Uterus (tissue), 4 donors: ENCODE data around the gene ZNF800. TPM values are rescaled to one million over a fixed set of nuclear protein-coding genes. Genes with fewer than 3 reads are reported as not detected.

Experiments
- DNase-seq, 2 donors: peaks; one replicate each; pipeline ENCODE4 v3.0.0-alpha.2; 2019 to 2020
- H3K27ac ChIP-seq, 2 donors: fragments of 200-600 bp; sonication (generic); 1 replicate in 1 of 2; 2 replicates in 1 of 2; pipeline ENCODE4 v1.5.1; 2016 to 2018
- H3K27me3 ChIP-seq, 2 donors: fragments of 200-600 bp; sonication (generic); one replicate each; pipeline ENCODE4 v1.5.1; 2018 to 2019; ENCODE audit warnings: control low read depth in 1 of 2
- H3K36me3 ChIP-seq, 2 donors: fragments of 200-600 bp; sonication (generic); one replicate each; pipeline ENCODE4 v1.5.1; 2019; ENCODE audit warnings: control low read depth in 1 of 2
- H3K4me1 ChIP-seq, 2 donors: fragments of 200-600 bp; sonication (generic); one replicate each; pipeline ENCODE4 v1.5.1; 2018 to 2019; ENCODE audit warnings: control low read depth in 1 of 2
- H3K4me3 ChIP-seq, 2 donors: fragments of 200-600 bp; sonication (generic); 1 replicate in 1 of 2; 2 replicates in 1 of 2; pipeline ENCODE4 v1.5.1; 2018 to 2019; ENCODE audit warnings: mild to moderate bottlenecking in 1 of 2
- H3K9me3 ChIP-seq, 2 donors: fragments of 200-600 bp; sonication (generic); one replicate each; pipeline ENCODE4 v1.5.1; 2019; ENCODE audit warnings: control low read depth in 1 of 2
- CTCF ChIP-seq, 4 experiments: fragments of 200-600 bp in 2 of 4; fragments of 450-650 bp in 2 of 4; sonication (generic) in 2 of 4; IDR thresholded peaks; one replicate each; pipeline ENCODE4 v1.5.1; 2016 to 2019; ENCODE audit warnings: antibody characterized with exemption in 4 of 4, mild to moderate bottlenecking in 2 of 4, moderate library complexity in 1 of 4
- POLR2A ChIP-seq, 2 donors: fragments of 450-650 bp; IDR thresholded peaks; one replicate each; pipeline ENCODE4 v1.6.1; 2016; ENCODE audit warnings: antibody characterized with exemption in 2 of 2, mild to moderate bottlenecking in 1 of 2, moderate library complexity in 1 of 2
- intact Hi-C: fragments of 100-400 bp; cut with DNase I; formaldehyde crosslinking; loops from one replicate; pipeline ENCODE4 v1.15.1; 2023; ENCODE audit warnings: low total_unique reads
- total RNA-seq, 4 donors: library from RNA; depleted of rRNA in 3 of 4; stranded (reverse); fragments of >200 nt in 3 of 4; gene quantifications; one replicate each; pipeline versions ENCODE4 v1.1.0 to v1.2.4, GENCODE V29; 2014 to 2023
- donor health status: DM: yes; HTN: yes; CAD: no.

The ZNF800 gene
- total RNA-seq, 4 donors from 2014 or later, result 19.7 to 49.1 (median 40.1) TPM

- Histone ChIP-seq H3K4me3 (peak overlapping the region in 1 of 2 donors; percentile 23), H3K27me3 (no peaks in the 10 kb centered on the region), H3K9me3 (no peaks in the 10 kb centered on the region), H3K27ac (no peak overlapping the region), H3K4me1 (no peaks in the 10 kb centered on the region), H3K36me3 (no peaks in the 10 kb centered on the region)
- no peak for DNase-seq
- no peak for TF ChIP-seq POLR2A (IDR thresholded peaks at IDR 0.05)
- TF ChIP-seq CTCF (IDR thresholded peaks at IDR 0.05), result no peak
- intact Hi-C loops, result no loop called here
Observed at GRCh38 chr7:127348247-127348631, 44.3 kb downstream of the ZNF800 start.

GRCh38 chr7:127347567-127348246 is 44.8 kb downstream of the ZNF800 start:
- peak; percentile 18 to 37 for DNase-seq
- Histone ChIP-seq H3K4me3 (peak overlapping the region in 1 of 2 donors; percentile 23), H3K27ac (no peak overlapping the region), H3K4me1 (no peaks in the 10 kb centered on the region), H3K36me3 (no peaks in the 10 kb centered on the region), H3K9me3 (no peaks in the 10 kb centered on the region), H3K27me3 (no peaks in the 10 kb centered on the region)
- intact Hi-C loops, result no loop called here
- no peak for TF ChIP-seq POLR2A (IDR thresholded peaks at IDR 0.05)
- peak in 3 of 4 experiments; percentile 53 to 69 (median 53) for TF ChIP-seq CTCF (IDR thresholded peaks at IDR 0.05)

- no peak for DNase-seq
- intact Hi-C loops, result no loop called here
- Histone ChIP-seq H3K4me1 (no peaks in the 10 kb centered on the region), H3K27ac (no peak overlapping the region), H3K9me3 (no peaks in the 10 kb centered on the region), H3K27me3 (no peaks in the 10 kb centered on the region), H3K4me3 (no peak overlapping the region), H3K36me3 (no peaks in the 10 kb centered on the region)
- no peak for TF ChIP-seq CTCF (IDR thresholded peaks at IDR 0.05)
- no peak for TF ChIP-seq POLR2A (IDR thresholded peaks at IDR 0.05)
Observed at GRCh38 chr7:127346575-127347256, 45.8 kb downstream of the ZNF800 start.

GRCh38 chr7:127342596-127342995 is 49.9 kb downstream of the ZNF800 start:
- H3K9me3 ChIP-seq, result no peaks in the 10 kb centered on the region
- H3K4me1 ChIP-seq, result no peaks in the 10 kb centered on the region
- no peak for DNase-seq
- TF ChIP-seq POLR2A (IDR thresholded peaks at IDR 0.05) (no peak), CTCF (IDR thresholded peaks at IDR 0.05) (no peak)
- H3K27me3 ChIP-seq, result no peaks in the 10 kb centered on the region
- H3K36me3 ChIP-seq, result no peaks in the 10 kb centered on the region
- no peak overlapping the region for H3K4me3 ChIP-seq
- intact Hi-C loops, result no loop called here
- H3K27ac ChIP-seq, result no peak overlapping the region

GRCh38 chr7:127338122-127338521 is 54.4 kb downstream of the ZNF800 start:
- no peak overlapping the region for H3K4me3 ChIP-seq

More at GRCh38 chr7:127338122-127338521, 54.4 kb downstream of the ZNF800 start:
- no peaks in the 10 kb centered on the region for H3K9me3 ChIP-seq
- no peaks in the 10 kb centered on the region for H3K27me3 ChIP-seq
- no peak overlapping the region for H3K27ac ChIP-seq
- DNase-seq, result no peak
- no peaks in the 10 kb centered on the region for H3K4me1 ChIP-seq
- no peaks in the 10 kb centered on the region for H3K36me3 ChIP-seq
- intact Hi-C loops, result no loop called here
- TF ChIP-seq CTCF (IDR thresholded peaks at IDR 0.05) (no peak), POLR2A (IDR thresholded peaks at IDR 0.05) (no peak)
